Fibroblast of the conjunctiva (primary cell): Measurements from ENCODE around the gene ZBTB37.
"Not testable (repeated sequence)": the region's sequence is repeated elsewhere in the genome, so short reads cannot be mapped to it uniquely, and the experiment has no call there.

Experiments used
- DNase-seq: peaks from one replicate; pipeline ENCODE4 v3.0.0-alpha.2; 2010; ENCODE audit warnings: low read depth

Gene ZBTB37

GRCh38 chr1:173913111-173913510, 44.9 kb downstream of the ZBTB37 start:
- no peak for DNase-seq

- no peak for DNase-seq
Measured at GRCh38 chr1:173914366-173914871, 46.2 kb downstream of the ZBTB37 start.

- DNase-seq: no peak
Measured at GRCh38 chr1:173915596-173915995, 47.4 kb downstream of the ZBTB37 start.

GRCh38 chr1:173916667-173917066, 48.5 kb downstream of the ZBTB37 start:
- DNase-seq: no peak

GRCh38 chr1:173917149-173917548, 49.0 kb downstream of the ZBTB37 start, which contains the start of gene SERPINC1:
TSS of gene SERPINC1 (minus strand) at chr1:173917327. CDS start at chr1:173917259, 68 bp downstream.
- DNase-seq: no peak

- DNase-seq: no peak
Measured at GRCh38 chr1:173917635-173918493, 49.7 kb downstream of the ZBTB37 start.

- no peak for DNase-seq
Measured at GRCh38 chr1:173920861-173921260, 52.7 kb downstream of the ZBTB37 start.

GRCh38 chr1:173925306-173926242, 57.4 kb downstream of the ZBTB37 start:
- no peak for DNase-seq

GRCh38 chr1:173930541-173930940, 62.4 kb downstream of the ZBTB37 start:
- DNase-seq: not testable (repeated sequence)

- DNase-seq: no peak
Measured at GRCh38 chr1:173934440-173934839, 66.3 kb downstream of the ZBTB37 start.

- DNase-seq: no peak
Measured at GRCh38 chr1:173937062-173937461, 68.9 kb downstream of the ZBTB37 start.

GRCh38 chr1:173946380-173946921, 78.3 kb downstream of the ZBTB37 start:
- no peak for DNase-seq

GRCh38 chr1:173948594-173948993, 80.4 kb downstream of the ZBTB37 start:
- no peak for DNase-seq
